NOMO-1 (cell line): Measurements from ENCODE around the gene PAX2.

Experiments
- DNase-seq, 2 experiments: peaks; one replicate each; lab custom pipeline; 2025; ENCODE audit not compliant: unreplicated experiment in 2 of 2; lab: John Stamatoyannopoulos, UW

PAX2 gene

DNA sequence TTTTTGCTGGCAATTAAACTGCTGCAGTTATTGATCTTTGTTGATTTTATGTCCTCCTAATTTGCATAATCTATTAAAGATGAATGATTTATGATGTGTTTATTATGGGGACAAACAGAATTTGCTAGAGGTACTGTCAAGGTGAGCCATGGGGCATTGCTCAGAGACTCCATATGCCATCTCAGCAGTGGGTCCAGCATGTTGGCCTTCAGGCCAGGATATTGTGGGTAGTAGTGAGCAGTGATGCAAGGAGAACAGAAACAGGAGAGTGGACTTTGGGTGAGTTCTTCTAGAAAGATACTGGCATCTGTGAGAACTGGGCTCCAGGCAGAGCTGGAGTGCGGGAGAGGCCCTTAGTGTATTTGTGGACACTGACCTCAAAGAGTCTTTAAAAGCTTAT, 65.9 kb downstream of the PAX2 start:
- DNase-seq = no peak

DNA sequence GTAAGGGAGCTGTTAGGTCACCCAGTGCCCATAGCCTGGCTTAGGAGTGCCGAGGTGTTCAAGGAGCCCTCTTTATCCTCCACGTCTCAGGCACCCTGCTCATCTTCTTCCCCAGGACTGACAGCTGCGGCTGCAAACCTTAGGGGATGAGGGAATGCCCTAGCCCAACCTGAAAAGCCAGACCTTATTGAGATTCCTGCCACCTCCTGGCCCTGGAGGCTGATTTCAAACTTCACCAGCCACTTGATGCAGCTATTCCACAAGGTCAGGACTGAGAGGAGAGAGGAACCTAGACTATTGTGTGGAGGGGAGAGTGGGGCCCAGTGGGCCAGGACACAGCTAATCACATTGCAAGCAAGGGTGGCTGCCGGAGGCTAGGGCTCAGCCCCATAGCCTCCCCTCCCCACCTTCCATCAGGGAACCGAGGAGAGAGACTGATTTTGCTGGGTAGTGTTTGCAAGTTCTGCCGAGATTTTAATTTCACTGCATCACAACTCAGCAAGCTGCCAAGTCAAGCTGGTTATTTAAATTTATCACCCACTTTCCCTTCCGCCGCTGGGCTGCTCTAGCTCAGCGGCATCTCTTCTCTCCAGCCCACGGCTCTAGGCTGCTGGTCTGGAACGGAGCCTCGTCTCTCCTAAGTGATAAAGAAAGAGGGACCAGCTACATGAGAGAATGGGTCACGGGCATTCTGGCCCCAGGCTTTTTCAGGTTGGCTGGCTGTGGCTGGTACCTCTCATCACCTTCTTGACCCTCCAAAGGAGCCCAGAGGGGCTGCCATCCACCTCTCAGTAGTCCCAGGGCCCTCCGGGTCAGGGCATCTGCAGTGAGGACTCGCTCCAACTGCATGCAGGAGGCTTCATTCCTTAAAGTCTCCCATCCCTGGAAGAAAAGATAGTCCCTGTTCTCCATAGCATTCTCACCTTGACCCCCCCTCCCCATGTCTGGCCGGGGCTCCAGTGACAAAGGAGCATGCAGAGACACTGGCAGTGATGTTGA, 66.7 kb downstream of the PAX2 start:
- DNase-seq = no peak

DNA sequence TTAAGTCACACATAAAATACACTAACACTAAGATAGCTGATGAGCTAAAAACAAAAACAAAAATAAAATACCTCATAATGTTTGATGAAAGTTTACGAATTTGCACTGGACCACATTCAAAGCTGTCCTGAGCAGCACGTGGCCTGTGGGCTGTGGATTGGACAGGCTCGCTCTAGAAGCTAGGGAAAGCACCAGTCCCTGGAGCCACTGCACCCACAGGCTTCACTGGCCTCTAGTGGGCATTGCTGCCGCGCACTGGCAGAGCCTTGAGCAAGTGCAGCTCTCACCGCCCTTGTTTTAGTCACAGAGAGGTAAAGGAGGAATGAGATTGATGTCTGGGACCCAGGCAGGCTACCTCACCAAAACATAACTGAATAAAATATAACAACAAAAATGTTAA, 67.6 kb downstream of the PAX2 start:
- DNase-seq = no peak

DNA sequence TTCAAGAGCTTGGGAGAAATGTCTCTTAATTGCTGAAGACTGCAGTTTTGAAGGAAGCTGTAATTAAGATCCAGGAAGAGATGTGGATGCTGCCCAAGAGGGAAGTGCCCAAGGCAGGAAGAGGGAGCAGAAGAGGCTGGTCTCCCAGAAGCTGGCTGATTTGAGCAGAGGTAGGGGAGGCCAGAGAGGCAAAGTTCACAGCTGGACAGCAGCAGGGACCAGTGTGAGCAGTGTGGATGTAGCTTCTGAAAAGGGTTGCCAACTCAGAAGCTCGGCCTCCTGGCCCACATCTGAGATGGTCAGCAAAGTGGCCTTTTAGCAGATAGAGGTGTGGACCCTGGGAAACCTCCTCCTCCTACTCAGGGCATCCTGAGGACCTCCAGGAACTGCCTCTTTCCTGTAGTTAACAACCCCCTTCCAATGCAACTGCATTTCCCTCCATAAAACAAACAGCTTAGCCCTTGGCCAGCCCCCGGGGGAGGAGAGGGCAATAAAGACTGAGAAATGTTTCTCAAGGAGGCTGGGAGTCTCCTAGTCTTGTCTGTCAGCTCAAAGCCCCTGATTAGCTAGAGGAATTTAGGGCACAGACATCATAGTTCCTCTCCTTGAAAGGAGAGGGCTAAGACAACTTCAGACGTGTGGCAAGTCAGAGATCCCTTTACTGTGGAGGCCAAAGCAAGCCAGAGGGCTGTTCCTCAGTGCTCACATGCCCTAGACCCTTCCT, 69.5 kb downstream of the PAX2 start:
- DNase-seq = no peak

DNA sequence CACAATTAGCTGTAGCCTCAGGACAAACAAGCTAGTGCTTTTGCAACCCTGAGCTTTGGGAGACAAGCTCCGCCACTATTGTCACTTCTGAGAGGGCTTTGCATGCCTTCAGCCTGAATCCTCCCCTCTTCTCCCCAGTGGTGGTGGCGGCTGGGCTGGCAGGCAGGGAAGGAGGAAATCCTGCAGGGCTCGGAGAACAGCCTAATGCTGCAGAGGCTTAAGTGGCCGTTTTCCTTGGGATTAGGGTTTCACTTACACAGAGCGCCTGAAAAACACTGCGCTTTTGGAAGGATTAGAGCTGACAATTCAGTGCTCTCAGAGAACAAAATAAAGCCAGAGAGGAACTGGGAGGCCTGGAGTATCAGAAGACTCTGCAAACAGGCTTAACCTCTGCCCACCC, 71.3 kb downstream of the PAX2 start:
- no peak for DNase-seq

DNA sequence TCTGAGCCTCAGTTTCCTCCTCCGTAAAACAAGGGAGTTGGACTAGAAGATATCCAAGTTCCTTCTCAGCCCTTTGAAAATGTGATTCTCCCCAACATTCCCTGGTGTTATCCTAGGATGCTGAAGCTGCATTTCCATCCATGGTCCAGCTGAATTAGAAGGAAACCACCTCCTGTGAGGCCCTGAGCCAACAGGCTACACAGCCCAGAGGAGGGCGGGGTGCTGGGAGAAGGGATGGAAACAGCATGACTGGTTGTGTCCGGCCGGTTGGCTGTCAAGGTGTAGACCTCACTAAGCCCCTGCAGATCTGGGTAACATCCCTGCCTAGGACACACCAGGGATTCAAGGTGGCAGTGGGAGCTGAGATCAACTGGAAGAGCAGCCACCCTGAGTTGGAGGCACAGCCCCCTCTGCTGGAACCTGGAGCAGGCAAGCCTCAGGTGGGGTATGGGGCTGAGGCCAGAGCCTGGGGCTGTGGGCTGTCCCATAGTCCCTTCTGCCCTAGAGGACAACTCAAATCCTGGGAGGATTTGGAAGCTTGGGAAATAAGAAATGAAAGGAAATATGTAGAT, 72.0 kb downstream of the PAX2 start:
- no peak for DNase-seq

DNA sequence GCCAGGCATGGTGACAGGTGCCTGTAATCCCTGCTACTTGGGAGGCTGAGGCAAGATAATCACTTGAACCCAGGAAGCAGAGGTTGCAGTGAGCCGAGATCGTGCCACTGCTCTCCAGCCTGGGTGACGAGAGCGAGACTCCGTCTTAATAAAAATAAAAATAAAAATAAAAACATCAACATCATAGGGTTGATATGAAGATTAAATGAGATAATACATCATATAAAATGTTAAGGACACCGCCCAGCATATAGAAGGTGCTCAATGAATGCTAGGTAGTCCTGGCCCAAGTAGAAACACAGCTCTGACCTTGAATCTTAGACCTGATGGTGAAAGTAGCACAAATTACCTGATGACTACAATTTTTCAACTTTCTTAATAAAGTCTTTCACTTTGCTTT, 74.0 kb downstream of the PAX2 start:
- DNase-seq = no peak

DNA sequence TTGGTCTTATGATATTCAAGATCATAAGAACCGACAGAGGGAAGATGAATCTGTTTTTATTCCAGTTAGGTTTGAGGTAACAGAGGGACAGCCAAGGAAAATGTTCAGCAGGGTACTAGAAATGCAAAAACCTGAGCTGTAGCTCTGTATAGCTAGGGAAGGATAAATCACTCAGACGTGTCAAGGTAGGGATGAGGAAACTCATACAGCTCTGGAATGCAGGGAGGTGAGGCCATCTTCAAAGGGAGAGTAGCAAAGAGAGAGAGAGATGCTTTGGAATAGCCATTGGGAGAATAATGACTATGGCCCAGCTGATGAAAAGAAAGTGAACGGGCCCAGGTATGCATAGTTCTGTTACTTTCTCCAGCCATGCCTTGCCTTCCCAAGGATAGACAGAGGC, 77.8 kb downstream of the PAX2 start:
- no peak for DNase-seq

DNA sequence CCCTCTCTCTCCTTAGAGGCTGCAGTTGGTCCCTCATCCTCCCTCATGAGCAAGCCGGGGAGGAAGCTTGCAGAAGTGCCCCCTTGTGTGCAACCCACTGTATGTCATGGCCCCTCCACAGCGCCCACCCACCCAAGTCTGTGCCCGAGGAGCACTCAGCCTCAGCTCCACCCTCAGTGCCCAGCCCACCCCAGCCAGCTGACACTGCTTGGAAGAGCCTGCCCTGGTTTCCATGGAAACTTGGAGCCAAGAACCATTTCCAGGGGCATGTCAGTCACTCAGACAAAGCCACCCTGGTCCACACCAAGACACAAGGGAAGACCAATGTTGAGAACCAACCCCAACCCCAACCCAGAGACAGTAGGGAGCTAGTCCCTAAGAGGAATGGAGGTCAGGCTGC, 79.5 kb downstream of the PAX2 start:
- no peak for DNase-seq

DNA sequence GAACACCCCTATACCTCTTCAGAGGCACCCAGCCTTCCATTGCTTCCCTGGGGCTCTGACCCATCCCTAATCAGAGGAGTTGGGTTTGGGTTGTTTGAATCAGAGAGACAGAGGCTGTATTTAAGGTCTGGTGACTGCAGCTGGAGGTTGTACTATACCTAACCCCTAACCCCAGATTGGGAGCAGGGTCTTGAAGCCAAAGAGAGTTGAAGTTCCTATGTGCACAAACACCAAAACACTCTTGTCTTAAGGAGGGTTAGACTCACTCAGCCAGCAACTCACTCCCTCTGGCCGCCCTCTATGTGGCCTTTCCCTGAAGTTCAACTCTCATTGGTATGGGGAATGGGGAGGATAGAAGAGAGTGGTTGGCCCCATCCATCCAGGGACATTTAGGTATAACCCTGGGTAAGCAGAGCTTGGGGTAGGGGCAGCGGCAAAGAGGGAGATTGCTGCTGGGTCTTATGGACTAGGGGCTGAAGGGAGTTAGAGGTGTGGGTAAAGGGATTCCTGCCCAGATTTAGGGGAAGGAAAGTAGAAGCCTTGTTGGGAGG, 80.0 kb downstream of the PAX2 start:
- DNase-seq = no peak

DNA sequence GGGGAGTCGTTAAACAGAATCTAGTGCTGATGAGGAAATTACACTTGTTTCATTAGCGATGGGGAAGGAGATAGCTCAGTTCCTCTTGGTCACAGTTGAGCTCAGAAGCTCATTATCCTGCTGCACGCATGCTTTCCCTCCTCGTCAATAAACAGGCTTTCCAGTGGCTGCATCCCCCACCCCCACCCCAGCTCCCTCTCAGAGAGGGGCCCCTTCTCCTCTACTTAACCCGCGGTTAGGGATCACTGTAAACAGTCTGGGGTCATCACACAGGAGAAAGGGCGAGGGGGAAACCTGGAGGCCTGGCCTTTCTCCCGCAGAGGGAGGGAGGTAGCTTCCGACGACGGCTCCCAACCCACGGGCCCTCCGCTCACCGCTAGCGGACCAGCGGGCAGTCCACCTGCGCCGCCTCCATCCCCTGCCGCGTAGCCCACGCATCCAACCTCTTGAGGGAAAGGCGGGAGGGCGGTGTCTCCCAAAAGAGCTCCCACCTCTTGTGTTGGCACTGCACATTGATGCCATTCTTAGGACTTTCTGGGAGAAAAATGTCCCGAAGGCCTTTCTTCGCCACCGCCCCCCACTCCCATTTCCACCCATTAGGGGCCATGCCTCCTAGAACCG, 80.8 kb downstream of the PAX2 start:
- peak; percentile 41 to 76 for DNase-seq

DNA sequence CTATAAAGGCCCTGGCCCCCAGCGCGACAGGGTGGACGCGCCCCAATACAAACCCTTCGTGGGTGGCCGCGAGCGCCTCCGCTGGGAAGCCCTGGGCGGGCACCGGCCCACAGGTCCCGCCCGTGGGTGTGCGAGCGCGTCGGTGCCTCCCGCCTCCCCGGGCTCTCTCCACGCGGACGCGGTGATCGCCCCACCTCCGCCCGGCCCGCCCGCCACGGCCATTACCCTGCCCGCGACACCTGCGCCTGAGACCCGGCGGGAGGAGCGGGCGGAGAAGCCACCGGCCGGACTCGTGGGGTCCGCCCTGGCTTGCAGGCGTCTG, 81.2 kb downstream of the PAX2 start:
- no peak for DNase-seq

DNA sequence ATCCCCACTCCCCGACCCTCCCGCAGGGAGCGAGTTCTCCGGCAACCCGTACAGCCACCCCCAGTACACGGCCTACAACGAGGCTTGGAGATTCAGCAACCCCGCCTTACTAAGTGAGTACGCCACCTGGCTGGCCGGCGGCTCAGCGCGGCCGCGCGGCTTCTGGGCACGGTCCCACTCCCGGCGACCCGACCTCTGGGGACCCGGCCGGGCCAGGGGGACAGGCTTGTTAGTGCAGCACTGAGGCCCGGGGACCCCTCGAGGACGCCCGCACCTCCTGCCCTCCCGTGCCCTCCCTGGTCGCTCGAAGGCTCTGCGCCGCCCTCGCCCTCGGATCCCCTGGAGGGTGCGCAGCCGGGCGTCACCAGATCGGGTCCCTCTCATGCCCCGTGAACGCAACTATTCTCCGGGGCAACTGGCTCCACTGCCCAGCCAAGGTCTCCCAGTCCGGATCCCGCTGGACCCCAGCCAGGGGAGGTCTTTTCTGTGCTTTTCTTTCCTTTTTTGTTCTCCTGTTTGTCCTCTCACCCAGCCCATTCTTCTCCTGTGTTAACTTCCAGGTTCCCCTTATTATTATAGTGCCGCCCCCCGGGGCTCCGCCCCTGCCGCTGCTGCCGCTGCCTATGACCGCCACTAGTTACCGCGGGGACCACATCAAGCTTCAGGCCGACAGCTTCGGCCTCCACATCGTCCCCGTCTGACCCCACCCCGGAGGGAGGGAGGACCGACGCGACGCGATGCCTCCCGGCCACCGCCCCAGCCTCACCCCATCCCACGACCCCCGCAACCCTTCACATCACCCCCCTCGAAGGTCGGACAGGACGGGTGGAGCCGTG, 81.8 kb downstream of the PAX2 start:
- DNase-seq = peak; percentile 57 to 59

DNA sequence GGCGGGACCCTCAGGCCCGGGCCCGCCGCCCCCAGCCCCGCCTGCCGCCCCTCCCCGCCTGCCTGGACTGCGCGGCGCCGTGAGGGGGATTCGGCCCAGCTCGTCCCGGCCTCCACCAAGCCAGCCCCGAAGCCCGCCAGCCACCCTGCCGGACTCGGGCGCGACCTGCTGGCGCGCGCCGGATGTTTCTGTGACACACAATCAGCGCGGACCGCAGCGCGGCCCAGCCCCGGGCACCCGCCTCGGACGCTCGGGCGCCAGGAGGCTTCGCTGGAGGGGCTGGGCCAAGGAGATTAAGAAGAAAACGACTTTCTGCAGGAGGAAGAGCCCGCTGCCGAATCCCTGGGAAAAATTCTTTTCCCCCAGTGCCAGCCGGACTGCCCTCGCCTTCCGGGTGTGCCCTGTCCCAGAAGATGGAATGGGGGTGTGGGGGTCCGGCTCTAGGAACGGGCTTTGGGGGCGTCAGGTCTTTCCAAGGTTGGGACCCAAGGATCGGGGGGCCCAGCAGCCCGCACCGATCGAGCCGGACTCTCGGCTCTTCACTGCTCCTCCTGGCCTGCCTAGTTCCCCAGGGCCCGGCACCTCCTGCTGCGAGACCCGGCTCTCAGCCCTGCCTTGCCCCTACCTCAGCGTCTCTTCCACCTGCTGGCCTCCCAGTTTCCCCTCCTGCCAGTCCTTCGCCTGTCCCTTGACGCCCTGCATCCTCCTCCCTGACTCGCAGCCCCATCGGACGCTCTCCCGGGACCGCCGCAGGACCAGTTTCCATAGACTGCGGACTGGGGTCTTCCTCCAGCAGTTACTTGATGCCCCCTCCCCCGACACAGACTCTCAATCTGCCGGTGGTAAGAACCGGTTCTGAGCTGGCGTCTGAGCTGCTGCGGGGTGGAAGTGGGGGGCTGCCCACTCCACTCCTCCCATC, 82.7 kb downstream of the PAX2 start:
- peak; percentile 28 to 47 for DNase-seq

DNA sequence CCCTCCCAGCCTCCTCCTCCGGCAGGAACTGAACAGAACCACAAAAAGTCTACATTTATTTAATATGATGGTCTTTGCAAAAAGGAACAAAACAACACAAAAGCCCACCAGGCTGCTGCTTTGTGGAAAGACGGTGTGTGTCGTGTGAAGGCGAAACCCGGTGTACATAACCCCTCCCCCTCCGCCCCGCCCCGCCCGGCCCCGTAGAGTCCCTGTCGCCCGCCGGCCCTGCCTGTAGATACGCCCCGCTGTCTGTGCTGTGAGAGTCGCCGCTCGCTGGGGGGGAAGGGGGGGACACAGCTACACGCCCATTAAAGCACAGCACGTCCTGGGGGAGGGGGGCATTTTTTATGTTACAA, 83.3 kb downstream of the PAX2 start:
- no peak for DNase-seq

DNA sequence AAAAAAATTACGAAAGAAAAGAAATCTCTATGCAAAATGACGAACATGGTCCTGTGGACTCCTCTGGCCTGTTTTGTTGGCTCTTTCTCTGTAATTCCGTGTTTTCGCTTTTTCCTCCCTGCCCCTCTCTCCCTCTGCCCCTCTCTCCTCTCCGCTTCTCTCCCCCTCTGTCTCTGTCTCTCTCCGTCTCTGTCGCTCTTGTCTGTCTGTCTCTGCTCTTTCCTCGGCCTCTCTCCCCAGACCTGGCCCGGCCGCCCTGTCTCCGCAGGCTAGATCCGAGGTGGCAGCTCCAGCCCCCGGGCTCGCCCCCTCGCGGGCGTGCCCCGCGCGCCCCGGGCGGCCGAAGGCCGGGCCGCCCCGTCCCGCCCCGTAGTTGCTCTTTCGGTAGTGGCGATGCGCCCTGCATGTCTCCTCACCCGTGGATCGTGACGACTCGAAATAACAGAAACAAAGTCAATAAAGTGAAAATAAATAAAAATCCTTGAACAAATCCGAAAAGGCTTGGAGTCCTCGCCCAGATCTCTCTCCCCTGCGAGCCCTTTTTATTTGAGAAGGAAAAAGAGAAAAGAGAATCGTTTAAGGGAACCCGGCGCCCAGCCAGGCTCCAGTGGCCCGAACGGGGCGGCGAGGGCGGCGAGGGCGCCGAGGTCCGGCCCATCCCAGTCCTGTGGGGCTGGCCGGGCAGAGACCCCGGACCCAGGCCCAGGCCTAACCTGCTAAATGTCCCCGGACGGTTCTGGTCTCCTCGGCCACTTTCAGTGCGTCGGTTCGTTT, 83.9 kb downstream of the PAX2 start:
- DNase-seq = no peak

DNA sequence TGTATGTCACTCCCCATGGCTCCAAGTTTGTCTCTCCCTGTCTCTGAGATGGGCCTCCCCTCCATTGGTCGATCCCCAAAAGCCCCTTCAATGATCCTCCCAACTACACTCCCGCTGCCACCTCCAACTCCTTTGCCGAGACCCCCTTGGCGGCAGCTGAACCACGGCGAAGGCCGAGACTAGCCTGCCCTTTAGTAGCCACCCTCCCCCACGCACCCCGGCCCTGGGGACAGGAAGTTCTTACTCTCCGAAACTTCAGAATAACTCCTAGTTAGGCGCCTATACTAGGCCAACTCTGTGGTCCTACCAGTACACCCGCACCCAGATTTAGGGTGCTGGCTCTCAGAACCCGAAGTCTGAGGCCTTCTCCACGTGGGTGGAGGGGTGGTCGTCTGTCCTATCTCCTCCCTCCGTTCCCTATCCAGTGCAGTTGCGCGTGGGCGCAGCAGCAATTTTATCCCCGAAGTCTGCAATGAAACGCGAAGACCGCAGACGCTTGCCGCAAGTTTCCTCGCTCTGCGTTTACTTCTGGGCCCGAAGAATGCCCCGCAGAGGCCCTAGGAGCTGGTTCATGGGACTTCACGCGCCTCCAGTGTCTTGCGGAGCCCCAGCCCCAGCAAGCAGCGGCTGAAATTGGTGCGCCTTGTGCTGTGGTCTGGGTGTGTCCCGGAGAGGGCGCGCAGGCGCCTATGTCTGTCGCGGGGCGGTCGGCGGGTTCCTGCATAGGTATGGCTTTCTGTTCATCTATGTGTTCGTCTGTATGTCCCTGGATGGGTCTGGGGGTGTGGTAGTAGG, 84.7 kb downstream of the PAX2 start:
- no peak for DNase-seq

DNA sequence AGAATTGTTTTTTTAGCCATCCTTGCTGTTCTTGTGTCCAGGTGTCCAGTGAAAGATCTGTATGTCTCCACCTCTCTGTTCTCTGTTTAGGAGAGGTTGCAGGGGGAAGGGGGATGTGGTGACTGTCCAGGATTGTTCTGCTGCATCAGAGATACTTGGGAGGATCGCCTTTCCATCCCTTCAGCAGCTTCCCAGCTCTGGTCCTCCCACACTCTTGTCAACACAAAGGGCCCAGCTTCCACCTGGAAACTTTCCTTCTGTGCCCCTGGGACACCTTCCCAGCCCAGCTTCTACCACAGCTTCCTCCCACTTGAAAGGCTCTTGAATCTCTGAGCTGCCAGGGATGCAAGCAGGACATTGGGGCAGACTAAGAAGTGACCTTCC, 85.3 kb downstream of the PAX2 start:
- DNase-seq = no peak
